C4-2B (cell line): ENCODE measurements around the gene FSTL4.

ENCODE experiments used
- H3K27ac ChIP-seq: fragments of 450-650 bp; 2 replicates; pipeline ENCODE4 v1.5.1; 2017
- CTCF ChIP-seq: fragments of 450-650 bp; conservative IDR thresholded peaks from 2 replicates; pipeline ENCODE4 v1.5.1; 2017; ENCODE audit warnings: mild to moderate bottlenecking
- ZFX ChIP-seq: fragments of 450-650 bp; IDR thresholded peaks from 2 replicates; pipeline ENCODE4 v1.6.1; 2017

FSTL4 gene

GRCh38 chr5:133376986-133377385 lies 235.4 kb downstream of the FSTL4 start:
- TF ChIP-seq ZFX (no peak), CTCF (no peak)

GRCh38 chr5:133373121-133373870 lies 239.0 kb downstream of the FSTL4 start:
- no peak overlapping the region for H3K27ac ChIP-seq
- TF ChIP-seq CTCF (no peak), ZFX (no peak)

More at GRCh38 chr5:133376986-133377385, 235.4 kb downstream of the FSTL4 start:
- H3K27ac ChIP-seq = no peak overlapping the region

- peak overlapping the region; percentile 22; the same call in 1 of the 2 replicates for H3K27ac ChIP-seq
- TF ChIP-seq CTCF (no peak), ZFX (no peak)
These were observed 239.9 kb downstream of the FSTL4 start for GRCh38 chr5:133372293-133372937.

GRCh38 chr5:133371371-133372155 lies 240.8 kb downstream of the FSTL4 start:
- TF ChIP-seq ZFX (no peak), CTCF (no peak)
- no peak overlapping the region for H3K27ac ChIP-seq

GRCh38 chr5:133370904-133371303 lies 241.4 kb downstream of the FSTL4 start:
- no peak overlapping the region for H3K27ac ChIP-seq
- TF ChIP-seq CTCF (no peak), ZFX (no peak)

GRCh38 chr5:133370036-133370831 lies 242.1 kb downstream of the FSTL4 start:
- H3K27ac ChIP-seq = no peak overlapping the region
- TF ChIP-seq ZFX (no peak), CTCF (no peak)
